ENCODE measurements around the gene TMEM196.

TMEM196 gene

GRCh38 chr7:19772841-19773760 lies at the start of gene TMEM196:
TMEM196 (minus strand) TSS chr7:19773617; CDS start chr7:19772696, 921 bp downstream.
- no peak within 1 kb of the TSS; the same call in 1 of the 2 replicates for H3K4me3 ChIP-seq (ENCODE audit: control insufficient read depth, low read depth, low read length)
- no peak for TF ChIP-seq CTCF (IDR thresholded peaks at IDR 0.05; ENCODE audit: control insufficient read depth, insufficient read depth, low read depth, low read length, missing control alignments)
- no peak for DNase-seq (ENCODE audit: low read depth)

- no peak for DNase-seq (ENCODE audit: low read depth)
- no peak for TF ChIP-seq CTCF (IDR thresholded peaks at IDR 0.05; ENCODE audit: control insufficient read depth, insufficient read depth, low read depth, low read length, missing control alignments)
Observed at GRCh38 chr7:19816128-19816527, 42.7 kb upstream of the TMEM196 start.

GRCh38 chr7:19815546-19815945 lies 42.1 kb upstream of the TMEM196 start:
- no peak overlapping the region for H3K4me3 ChIP-seq (ENCODE audit: control insufficient read depth, low read depth, low read length)
- no peak for DNase-seq (ENCODE audit: low read depth)
- no peak for TF ChIP-seq CTCF (IDR thresholded peaks at IDR 0.05; ENCODE audit: control insufficient read depth, insufficient read depth, low read depth, low read length, missing control alignments)

More at GRCh38 chr7:19816128-19816527, 42.7 kb upstream of the TMEM196 start:
- no peak overlapping the region for H3K4me3 ChIP-seq (ENCODE audit: control insufficient read depth, low read depth, low read length)

- TF ChIP-seq CTCF (IDR thresholded peaks at IDR 0.05; ENCODE audit: control insufficient read depth, insufficient read depth, low read depth, low read length, missing control alignments): no peak
- DNase-seq (ENCODE audit: low read depth): no peak
- H3K4me3 ChIP-seq (ENCODE audit: control insufficient read depth, low read depth, low read length): no peak overlapping the region
Observed at GRCh38 chr7:19814776-19815175, 41.4 kb upstream of the TMEM196 start.

GRCh38 chr7:19811386-19811785 lies 38.0 kb upstream of the TMEM196 start:
- TF ChIP-seq CTCF (IDR thresholded peaks at IDR 0.05; ENCODE audit: control insufficient read depth, insufficient read depth, low read depth, low read length, missing control alignments): no peak
- no peak for DNase-seq (ENCODE audit: low read depth)
- no peak overlapping the region for H3K4me3 ChIP-seq (ENCODE audit: control insufficient read depth, low read depth, low read length)

GRCh38 chr7:19798986-19799385 lies 25.6 kb upstream of the TMEM196 start:
- DNase-seq (ENCODE audit: low read depth): no peak

More at GRCh38 chr7:19798986-19799385, 25.6 kb upstream of the TMEM196 start:
- TF ChIP-seq CTCF (IDR thresholded peaks at IDR 0.05; ENCODE audit: control insufficient read depth, insufficient read depth, low read depth, low read length, missing control alignments): no peak
- H3K4me3 ChIP-seq (ENCODE audit: control insufficient read depth, low read depth, low read length): no peak overlapping the region
